ENCODE measurements around the gene DYSF. TPM values are rescaled to one million over a fixed set of nuclear protein-coding genes. Genes with fewer than 3 reads are reported as not detected.

The DYSF gene
- total and polyA plus RNA-seq, 7 donors = 38.3 to 208 (median 109) TPM

GRCh38 chr2:71715951-71716696 lies 262.8 kb downstream of the DYSF start:
- Histone ChIP-seq H3K36me3 (ENCODE audit: insufficient read depth in 1 of 2, low read depth in 1 of 2) (no peaks in the 10 kb centered on the region), H3K27ac (peak overlapping the region; percentile 73), H3K27me3 (ENCODE audit: insufficient read depth in 3 of 3, low read length in 2 of 3) (no peaks in the 10 kb centered on the region), H3K4me3 (no peak overlapping the region), H3K9me3 (no peaks in the 10 kb centered on the region), H3K4me1 (peaks cover 59% of the 10 kb centered on the region)
- TF ChIP-seq CTCF (IDR thresholded peaks at IDR 0.05) = no peak
- no peak for DNase-seq
- intact Hi-C loops (cut with DNase I) = no loop called here
- no peak for ATAC-seq
- WGBS, 3 donors = 66 to 86% (median 70%) methylated on average over 4 of the region's 4 CpGs

- peaks cover 59% of the 10 kb centered on the region for H3K4me1 ChIP-seq
- ATAC-seq (peak; percentile 88 to 94 (median 93)), DNase-seq (peak; percentile 97)
- no peaks in the 10 kb centered on the region for H3K9me3 ChIP-seq
- H3K4me3 ChIP-seq = no peak overlapping the region
- intact Hi-C loops (cut with DNase I) = no loop called here
- peak overlapping the region; percentile 81 for H3K27ac ChIP-seq
- no peaks in the 10 kb centered on the region for H3K27me3 ChIP-seq (ENCODE audit: insufficient read depth in 3 of 3, low read length in 2 of 3)
- H3K36me3 ChIP-seq (ENCODE audit: insufficient read depth in 1 of 2, low read depth in 1 of 2) = no peaks in the 10 kb centered on the region
- no peak for TF ChIP-seq CTCF (IDR thresholded peaks at IDR 0.05)
- WGBS, 3 donors = 10 to 15% (median 13%) methylated on average over 17 of the region's 17 CpGs
These were observed 263.6 kb downstream of the DYSF start for GRCh38 chr2:71716697-71717624.

DNA sequence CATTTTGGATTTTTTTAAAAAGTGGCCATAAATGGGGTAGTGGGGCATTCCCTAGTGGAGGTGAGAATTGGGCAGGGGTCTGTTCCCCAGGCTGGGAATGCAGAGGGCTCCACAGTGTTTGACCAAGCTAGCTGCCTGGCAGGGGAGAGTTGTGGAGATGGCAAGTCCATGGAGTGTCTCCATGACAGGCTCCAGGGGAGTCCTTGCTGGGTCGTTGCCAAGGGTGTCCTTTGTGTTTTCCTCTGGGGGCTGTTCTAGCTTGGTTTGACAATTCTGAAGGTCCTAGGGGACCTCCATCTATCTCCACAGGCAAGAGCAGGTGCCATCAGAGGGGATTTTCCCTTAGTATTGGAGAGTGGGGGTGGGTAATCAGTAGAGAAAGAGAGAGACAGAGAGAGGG lies 265.3 kb downstream of the DYSF start:
- no peak for TF ChIP-seq CTCF (IDR thresholded peaks at IDR 0.05)
- no peak overlapping the region for H3K27ac ChIP-seq
- no peaks in the 10 kb centered on the region for H3K36me3 ChIP-seq (ENCODE audit: insufficient read depth in 1 of 2, low read depth in 1 of 2)
- peaks cover 50% of the 10 kb centered on the region for H3K4me1 ChIP-seq
- ATAC-seq = no peak
- intact Hi-C loops (cut with DNase I) = no loop called here
- H3K9me3 ChIP-seq = no peaks in the 10 kb centered on the region
- WGBS, 3 donors = 50 to 60% (median 57%) methylated on average over 1 of the region's 1 CpG
- no peak for DNase-seq
- no peaks in the 10 kb centered on the region for H3K27me3 ChIP-seq (ENCODE audit: insufficient read depth in 3 of 3, low read length in 2 of 3)
- no peak overlapping the region for H3K4me3 ChIP-seq

- ATAC-seq = no peak
- Histone ChIP-seq H3K27ac (no peak overlapping the region), H3K4me1 (peaks cover 40% of the 10 kb centered on the region), H3K9me3 (peaks cover 6% of the 10 kb centered on the region), H3K36me3 (ENCODE audit: insufficient read depth in 1 of 2, low read depth in 1 of 2) (no peaks in the 10 kb centered on the region), H3K27me3 (ENCODE audit: insufficient read depth in 3 of 3, low read length in 2 of 3) (no peaks in the 10 kb centered on the region), H3K4me3 (no peak overlapping the region)
- TF ChIP-seq CTCF (IDR thresholded peaks at IDR 0.05) = no peak
- WGBS, 3 donors = 81 to 95% (median 94%) methylated on average over 5 of the region's 5 CpGs
- intact Hi-C loops (cut with DNase I) = no loop called here
- no peak for DNase-seq
These were observed 266.3 kb downstream of the DYSF start for GRCh38 chr2:71719520-71720282.

All from psoas muscle (tissue), 8 donors.